C4-2B (cell line): ENCODE data around the gene BRD3.

Source experiments
- ZFX ChIP-seq: fragments of 450-650 bp; IDR thresholded peaks from 2 replicates; pipeline ENCODE4 v1.6.1; 2017
- TF ChIP-seq, protein P1 (sequence below): fragments of 450-650 bp; conservative IDR thresholded peaks from 2 replicates; pipeline ENCODE4 v1.5.1; 2017; ENCODE audit warnings: mild to moderate bottlenecking

DNA sequence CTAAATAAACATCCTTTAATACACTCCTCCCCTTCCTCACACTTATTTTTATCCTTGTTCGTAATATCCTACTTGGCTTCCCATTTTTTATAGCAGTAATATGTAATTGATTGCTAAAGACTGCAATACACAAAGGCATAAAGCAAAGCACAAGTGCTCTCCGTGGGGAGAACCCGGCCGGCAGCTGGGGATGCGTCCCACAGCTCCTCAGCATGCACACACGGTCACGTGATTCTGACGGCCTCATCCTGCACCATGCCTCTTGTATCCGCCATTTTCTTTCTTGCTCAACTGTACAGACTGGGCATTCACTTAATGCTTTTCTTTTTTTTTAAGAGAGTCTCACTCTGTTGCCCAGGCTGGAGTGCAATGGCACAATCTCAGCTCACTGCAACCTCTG, 39.8 kb downstream of the BRD3 start:
- no peak for TF ChIP-seq ZFX
- TF ChIP-seq, protein P1, sequence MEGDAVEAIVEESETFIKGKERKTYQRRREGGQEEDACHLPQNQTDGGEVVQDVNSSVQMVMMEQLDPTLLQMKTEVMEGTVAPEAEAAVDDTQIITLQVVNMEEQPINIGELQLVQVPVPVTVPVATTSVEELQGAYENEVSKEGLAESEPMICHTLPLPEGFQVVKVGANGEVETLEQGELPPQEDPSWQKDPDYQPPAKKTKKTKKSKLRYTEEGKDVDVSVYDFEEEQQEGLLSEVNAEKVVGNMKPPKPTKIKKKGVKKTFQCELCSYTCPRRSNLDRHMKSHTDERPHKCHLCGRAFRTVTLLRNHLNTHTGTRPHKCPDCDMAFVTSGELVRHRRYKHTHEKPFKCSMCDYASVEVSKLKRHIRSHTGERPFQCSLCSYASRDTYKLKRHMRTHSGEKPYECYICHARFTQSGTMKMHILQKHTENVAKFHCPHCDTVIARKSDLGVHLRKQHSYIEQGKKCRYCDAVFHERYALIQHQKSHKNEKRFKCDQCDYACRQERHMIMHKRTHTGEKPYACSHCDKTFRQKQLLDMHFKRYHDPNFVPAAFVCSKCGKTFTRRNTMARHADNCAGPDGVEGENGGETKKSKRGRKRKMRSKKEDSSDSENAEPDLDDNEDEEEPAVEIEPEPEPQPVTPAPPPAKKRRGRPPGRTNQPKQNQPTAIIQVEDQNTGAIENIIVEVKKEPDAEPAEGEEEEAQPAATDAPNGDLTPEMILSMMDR, result no peak
